CD4-positive, alpha-beta T cell treated with Interleukin-2 at 100 ng/mL for 4 hours (primary cell): ENCODE results near the gene TUBA1C.
"Not testable (repeated sequence)": the region's sequence is repeated elsewhere in the genome, so short reads cannot be mapped to it uniquely, and the experiment has no call there.

ENCODE experiments used
- DNase-seq: peaks from one replicate; pipeline ENCODE4 v3.0.0-alpha.2; 2020; ENCODE audit warnings: low spot score

TUBA1C gene

GRCh38 chr12:49310451-49311000, 45.6 kb downstream of the TUBA1C start:
- DNase-seq, result not testable (repeated sequence)

DNA sequence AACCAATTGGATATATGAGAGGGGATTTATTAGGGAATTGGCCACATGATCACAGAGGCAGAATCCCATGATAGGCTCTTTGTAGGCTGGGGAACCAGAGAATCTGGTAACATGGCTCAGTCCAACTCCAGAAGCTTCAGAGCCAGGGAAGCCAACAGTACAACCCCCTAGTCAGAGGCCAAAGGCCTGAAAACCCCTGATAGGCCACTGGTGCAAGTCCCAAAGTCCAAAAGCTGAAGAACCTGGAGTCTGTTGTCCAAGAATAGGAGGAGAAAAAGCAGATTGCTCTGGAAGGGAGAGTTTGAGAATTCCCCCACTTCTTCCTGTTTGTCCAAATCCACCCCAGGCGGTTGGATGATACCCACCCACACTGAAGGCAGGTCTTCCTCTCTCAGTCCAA, 49.9 kb downstream of the TUBA1C start:
- DNase-seq, result no peak

- DNase-seq, result not testable (repeated sequence)
These were observed 52.2 kb downstream of the TUBA1C start for GRCh38 chr12:49317118-49317517.

DNA sequence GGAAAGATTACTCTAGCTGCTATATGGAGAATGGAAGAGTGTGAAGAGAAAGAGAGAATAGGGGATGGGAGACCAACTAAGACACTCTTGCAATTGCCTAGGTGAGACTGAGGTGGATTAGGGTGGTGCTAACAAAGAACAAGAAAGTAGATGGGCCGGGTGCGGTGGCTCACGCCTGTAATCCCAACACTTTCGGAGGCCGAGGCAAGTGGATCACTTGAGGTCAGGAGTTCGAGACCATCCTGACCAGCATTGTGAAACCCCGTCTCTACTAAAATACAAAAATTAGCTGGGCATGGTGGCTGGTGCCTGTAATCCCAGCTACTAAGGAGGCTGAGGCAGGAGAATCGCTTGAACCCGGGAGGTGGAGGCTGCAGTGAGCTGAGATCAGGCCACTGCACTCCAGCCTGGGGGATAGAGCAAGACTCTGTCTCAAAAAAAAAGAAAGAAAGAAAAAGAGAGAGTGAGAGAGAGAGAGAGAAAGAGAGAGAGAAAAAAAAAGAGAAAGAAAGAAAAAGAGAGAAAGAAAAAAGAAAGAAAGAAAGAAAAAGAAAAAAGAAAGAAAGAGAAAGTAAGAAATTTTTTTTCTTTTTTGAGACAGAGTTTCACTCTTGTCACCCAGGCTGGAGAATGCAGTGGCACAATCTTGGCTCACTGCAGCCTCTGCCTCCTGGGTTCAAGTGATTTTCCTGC, 55.7 kb downstream of the TUBA1C start:
- DNase-seq, result not testable (repeated sequence)

DNA sequence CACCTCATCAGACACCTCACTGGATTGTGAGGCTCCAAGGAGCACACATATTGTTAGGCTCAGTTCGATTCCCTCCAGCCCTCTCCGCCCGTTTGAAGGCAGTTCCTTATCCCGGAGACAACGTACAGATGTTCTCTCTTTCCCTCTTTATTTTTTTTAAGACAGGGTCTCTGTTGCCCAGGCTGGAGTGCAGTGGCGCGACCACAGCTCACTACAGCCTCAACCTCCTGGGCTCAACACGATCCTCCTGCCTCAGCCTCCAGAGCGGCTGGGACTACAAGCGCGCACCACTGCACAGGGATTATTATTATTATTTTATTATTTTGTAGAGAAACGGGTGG, 57.5 kb downstream of the TUBA1C start:
- no peak for DNase-seq

- DNase-seq, result peak; percentile 99
These were observed 58.0 kb downstream of the TUBA1C start, which contains the start of gene TROAP for GRCh38 chr12:49322708-49323523. TROAP (plus strand) TSS chr12:49323255; CDS start chr12:49323609, 354 bp downstream.

DNA sequence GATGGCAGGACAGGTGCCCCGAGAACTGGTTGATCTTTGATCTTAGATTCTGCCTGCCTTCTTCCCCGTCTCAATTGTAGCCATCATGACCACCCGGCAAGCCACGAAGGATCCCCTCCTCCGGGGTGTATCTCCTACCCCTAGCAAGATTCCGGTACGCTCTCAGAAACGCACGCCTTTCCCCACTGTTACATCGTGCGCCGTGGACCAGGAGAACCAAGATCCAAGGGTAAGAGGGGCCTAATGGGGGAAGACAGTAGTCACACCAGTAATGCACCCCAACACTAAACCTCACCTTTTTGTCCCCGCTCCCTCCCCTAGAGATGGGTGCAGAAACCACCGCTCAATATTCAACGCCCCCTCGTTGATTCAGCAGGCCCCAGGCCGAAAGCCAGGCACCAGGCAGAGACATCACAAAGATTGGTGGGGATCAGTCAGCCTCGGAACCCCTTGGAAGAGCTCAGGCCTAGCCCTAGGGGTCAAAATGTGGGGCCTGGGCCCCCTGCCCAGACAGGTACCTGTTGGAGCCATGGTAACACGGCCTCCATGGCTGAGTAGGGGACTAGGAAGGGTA, 58.7 kb downstream of the TUBA1C start:
- DNase-seq, result no peak
